OCI-LY7 (cell line): Measurements from ENCODE around the gene TMEM53.

Experiments
- EZH2phosphoT487 ChIP-seq: fragments of 200-600 bp; sonication (generic); IDR thresholded peaks from 2 replicates; pipeline ENCODE4 v1.6.1; 2018; ENCODE audit warnings: low read depth, borderline replicate concordance, mild to moderate bottlenecking, mixed run types, antibody characterized with exemption, low read length, moderate library complexity, mixed read lengths
- TF ChIP-seq, protein P1 (sequence below): fragments of 200-600 bp; sonication (generic); conservative IDR thresholded peaks from 2 replicates; pipeline ENCODE4 v1.5.1; 2014; ENCODE audit warnings: mild to moderate bottlenecking, antibody characterized with exemption, low read length, moderate library complexity, mixed read lengths

DNA sequence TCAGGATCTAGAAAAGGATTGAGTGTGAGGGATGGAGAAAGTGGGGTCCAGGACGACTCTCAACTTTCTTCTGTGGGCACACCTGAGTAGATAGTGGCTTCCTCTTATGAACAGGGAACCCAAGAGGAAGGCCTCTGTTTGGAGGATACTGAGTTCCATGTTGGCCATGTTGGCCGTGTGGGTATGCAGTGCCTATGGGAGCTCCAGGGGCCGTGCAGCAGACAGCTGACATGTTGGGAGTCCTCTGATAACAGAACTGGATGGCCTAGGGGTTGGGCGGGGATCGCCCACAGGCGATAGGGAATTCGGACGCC is 43.0 kb downstream of the TMEM53 start:
- TF ChIP-seq, protein P1, sequence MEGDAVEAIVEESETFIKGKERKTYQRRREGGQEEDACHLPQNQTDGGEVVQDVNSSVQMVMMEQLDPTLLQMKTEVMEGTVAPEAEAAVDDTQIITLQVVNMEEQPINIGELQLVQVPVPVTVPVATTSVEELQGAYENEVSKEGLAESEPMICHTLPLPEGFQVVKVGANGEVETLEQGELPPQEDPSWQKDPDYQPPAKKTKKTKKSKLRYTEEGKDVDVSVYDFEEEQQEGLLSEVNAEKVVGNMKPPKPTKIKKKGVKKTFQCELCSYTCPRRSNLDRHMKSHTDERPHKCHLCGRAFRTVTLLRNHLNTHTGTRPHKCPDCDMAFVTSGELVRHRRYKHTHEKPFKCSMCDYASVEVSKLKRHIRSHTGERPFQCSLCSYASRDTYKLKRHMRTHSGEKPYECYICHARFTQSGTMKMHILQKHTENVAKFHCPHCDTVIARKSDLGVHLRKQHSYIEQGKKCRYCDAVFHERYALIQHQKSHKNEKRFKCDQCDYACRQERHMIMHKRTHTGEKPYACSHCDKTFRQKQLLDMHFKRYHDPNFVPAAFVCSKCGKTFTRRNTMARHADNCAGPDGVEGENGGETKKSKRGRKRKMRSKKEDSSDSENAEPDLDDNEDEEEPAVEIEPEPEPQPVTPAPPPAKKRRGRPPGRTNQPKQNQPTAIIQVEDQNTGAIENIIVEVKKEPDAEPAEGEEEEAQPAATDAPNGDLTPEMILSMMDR, result no peak
- TF ChIP-seq EZH2phosphoT487, result no peak
